Caco-2 (cell line): ENCODE data around the gene SMURF2. TPM values are rescaled to one million over a fixed set of nuclear protein-coding genes. Genes with fewer than 3 reads are reported as not detected.

ENCODE experiments used
- BruUV-seq: library from RNA; stranded (reverse); fragments of 400-500 nt; replicated peaks from 2 replicates; lab custom pipeline; 2021; lab: Mats Ljungman, UMichigan
- CTCF ChIA-PET: fragments of 300-600 bp; sonication (Branson Sonifier 250); formaldehyde crosslinking; loops from one replicate; lab custom pipeline; 2022; ENCODE audit warnings: antibody characterized with exemption; lab: Charles Lee
- POLR2A ChIA-PET: fragments of 300-600 bp; sonication (Branson Sonifier 250); formaldehyde crosslinking; loops from one replicate; lab custom pipeline; 2022; ENCODE audit warnings: antibody characterized with exemption; lab: Charles Lee
- DNase-seq, 2 experiments: peaks; one replicate each; pipeline versions ENCODE4 v3.0.0 to v3.0.0-alpha.2; 2020 to 2022
- H3K27me3 ChIP-seq: replicated peaks from 2 replicates; pipeline ENCODE4 v1.6.0; 2011; ENCODE audit warnings: low read length; ENCODE audit not compliant: control insufficient read depth, insufficient read depth
- H3K36me3 ChIP-seq: 2 replicates; pipeline ENCODE4 v1.5.1; 2011; ENCODE audit warnings: low read length; ENCODE audit not compliant: control insufficient read depth, insufficient read depth
- H3K4me1 ChIP-seq: fragments of 250-450 bp; sonication (Bioruptor Pico); 2 replicates; pipeline ENCODE4 v1.5.1; 2020; ENCODE audit warnings: mild to moderate bottlenecking
- H3K4me3 ChIP-seq: 2 replicates; pipeline ENCODE4 v1.5.1; 2011; ENCODE audit warnings: low read depth, mild to moderate bottlenecking, control low read depth, low read length
- H3K9me3 ChIP-seq: fragments of 250-450 bp; sonication (Bioruptor Pico); 2 replicates; pipeline ENCODE4 v1.5.1; 2020; ENCODE audit warnings: mild to moderate bottlenecking, moderate library complexity
- H3K27ac Mint-ChIP-seq: one replicate; pipeline ENCODE4 v1.8.0; 2022; ENCODE audit warnings: mixed read lengths; ENCODE audit not compliant: unreplicated experiment
- H3K27me3 Mint-ChIP-seq: one replicate; pipeline ENCODE4 v1.8.0; 2022; ENCODE audit warnings: mixed read lengths; ENCODE audit not compliant: insufficient read depth, unreplicated experiment
- H3K36me3 Mint-ChIP-seq: one replicate; pipeline ENCODE4 v1.8.0; 2022; ENCODE audit warnings: mild to moderate bottlenecking, mixed read lengths; ENCODE audit not compliant: insufficient read depth, unreplicated experiment
- H3K4me1 Mint-ChIP-seq: one replicate; pipeline ENCODE4 v1.8.0; 2022; ENCODE audit warnings: low read depth, mixed read lengths; ENCODE audit not compliant: unreplicated experiment
- H3K4me3 Mint-ChIP-seq: one replicate; pipeline ENCODE4 v1.8.0; 2022; ENCODE audit warnings: mild to moderate bottlenecking, moderate library complexity, mixed read lengths; ENCODE audit not compliant: unreplicated experiment
- H3K9me3 Mint-ChIP-seq: one replicate; pipeline ENCODE4 v1.8.0; 2022; ENCODE audit warnings: mixed read lengths; ENCODE audit not compliant: unreplicated experiment
- CTCF ChIP-seq, 2 experiments: fragments of 200-600 bp in 1 of 2; IDR thresholded peaks; 1 replicate in 1 of 2; 2 replicates in 1 of 2; pipeline versions ENCODE4 v1.5.1 to v1.8.0; 2011 to 2022; ENCODE audit warnings: antibody characterized with exemption in 1 of 2, control low read depth in 1 of 2, inconsistent platforms in 1 of 2, low read depth in 1 of 2, low read length in 1 of 2, mild to moderate bottlenecking in 1 of 2, moderate library complexity in 1 of 2; ENCODE audit not compliant: insufficient read depth in 1 of 2, severe bottlenecking in 1 of 2, unreplicated experiment in 1 of 2
- intact Hi-C: fragments of 100-400 bp; cut with micrococcal nuclease; formaldehyde crosslinking; loops from one replicate; pipeline ENCODE4 v1.10.0; 2022; ENCODE audit not compliant: unreplicated experiment
- total RNA-seq: library from RNA; stranded (reverse); gene quantifications from 2 replicates; pipeline ENCODE4 v1.2.3, GENCODE V29; 2022

The SMURF2 gene
- total RNA-seq, 1 experiment from 2014 or later, result 26.9 TPM

DNA sequence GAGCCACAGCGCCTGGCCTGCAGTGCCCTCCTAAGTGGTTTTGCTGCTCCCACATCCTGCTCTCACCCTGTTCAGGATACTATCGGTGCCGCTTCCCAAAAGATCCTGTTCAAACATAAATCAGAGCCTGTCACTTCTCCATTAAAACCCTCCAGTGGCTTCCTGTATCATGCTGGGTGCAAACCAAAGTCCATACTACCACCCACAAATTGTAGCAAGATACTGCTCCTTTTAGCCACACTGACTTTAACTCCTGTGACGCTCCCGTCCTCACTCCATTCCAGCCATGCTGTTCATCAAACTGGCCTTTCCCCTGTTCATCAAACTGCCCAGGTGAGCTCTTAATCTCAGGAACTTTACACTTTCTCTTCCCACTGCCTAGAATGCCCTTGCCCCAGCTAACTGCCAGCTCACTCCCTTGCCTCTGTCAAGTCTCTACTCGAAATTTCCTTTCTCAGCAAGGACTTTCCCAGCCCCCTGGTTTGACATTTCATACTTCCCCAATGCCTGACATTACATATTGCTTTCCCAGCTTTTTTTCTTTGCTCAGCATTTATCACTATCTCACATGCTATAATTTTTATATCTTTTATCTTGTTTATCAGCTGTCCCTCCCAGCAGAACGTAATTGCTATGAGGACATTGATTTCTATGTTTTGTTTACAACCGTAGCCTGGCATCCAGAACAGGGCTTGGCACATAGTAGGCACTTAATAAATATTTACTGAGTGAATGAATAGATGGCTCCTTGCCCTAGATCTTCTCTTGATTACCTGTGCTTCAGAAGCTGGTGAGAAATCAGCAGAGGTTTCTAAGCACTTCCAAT, 44.3 kb upstream of the SMURF2 start:
- no peaks in the 10 kb centered on the region for H3K4me1 ChIP-seq
- no peaks in the 10 kb centered on the region for H3K27me3 Mint-ChIP-seq
- no peaks in the 10 kb centered on the region for H3K27me3 ChIP-seq
- H3K27ac Mint-ChIP-seq, result no peak overlapping the region
- intact Hi-C loops, result no loop called here
- no peak for TF ChIP-seq CTCF (IDR thresholded peaks at IDR 0.05; ENCODE audit: insufficient read depth in 1 of 2, low read depth in 1 of 2, low read length in 1 of 2, severe bottlenecking in 1 of 2, unreplicated experiment in 1 of 2)
- H3K36me3 ChIP-seq, result no peaks in the 10 kb centered on the region
- ChIA-PET CTCF (interaction anchor here (1.0 kb wide), 1 partner anchor 10 kb away, joined by 3 read pairs; no protein-coding TSS in a partner anchor), POLR2A (no interaction called here)
- BruUV-seq, result no TSS peak
- no peaks in the 10 kb centered on the region for H3K9me3 ChIP-seq
- no peaks in the 10 kb centered on the region for H3K4me1 Mint-ChIP-seq
- no peaks in the 10 kb centered on the region for H3K9me3 Mint-ChIP-seq
- H3K4me3 ChIP-seq, result no peak overlapping the region
- no peaks in the 10 kb centered on the region for H3K36me3 Mint-ChIP-seq
- H3K4me3 Mint-ChIP-seq, result no peak overlapping the region
- no peak for DNase-seq

DNA sequence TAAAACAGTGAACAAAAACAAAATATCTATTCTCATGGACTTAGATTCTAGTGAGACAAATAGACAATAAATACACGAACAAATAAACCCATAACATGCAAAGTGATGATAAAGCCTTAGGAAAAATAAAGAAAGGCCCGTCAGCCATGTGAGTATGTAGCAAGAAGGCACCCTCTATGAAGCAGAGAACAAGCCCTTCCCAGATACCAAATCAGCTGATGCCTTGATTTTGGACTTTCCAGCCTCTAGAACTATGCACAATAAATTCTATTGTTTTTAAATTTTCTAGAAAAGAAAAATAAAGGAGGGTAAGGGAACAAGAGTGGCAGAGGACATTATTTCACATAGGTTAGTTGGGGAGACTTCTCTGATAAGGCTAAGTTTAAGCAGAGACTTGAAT, 40.7 kb upstream of the SMURF2 start:
- intact Hi-C loops, result no loop called here
- Histone ChIP-seq H3K36me3 (no peaks in the 10 kb centered on the region), H3K4me3 (no peak overlapping the region), H3K4me1 (no peaks in the 10 kb centered on the region), H3K27me3 (no peaks in the 10 kb centered on the region), H3K9me3 (no peaks in the 10 kb centered on the region)
- ChIA-PET CTCF (no interaction called here), POLR2A (no interaction called here)
- H3K9me3 Mint-ChIP-seq, result no peaks in the 10 kb centered on the region
- H3K27me3 Mint-ChIP-seq, result no peaks in the 10 kb centered on the region
- H3K27ac Mint-ChIP-seq, result no peak overlapping the region
- H3K4me3 Mint-ChIP-seq, result no peak overlapping the region
- no peak for TF ChIP-seq CTCF (IDR thresholded peaks at IDR 0.05; ENCODE audit: insufficient read depth in 1 of 2, low read depth in 1 of 2, low read length in 1 of 2, severe bottlenecking in 1 of 2, unreplicated experiment in 1 of 2)
- no peaks in the 10 kb centered on the region for H3K36me3 Mint-ChIP-seq
- BruUV-seq, result no TSS peak
- no peak for DNase-seq
- H3K4me1 Mint-ChIP-seq, result no peaks in the 10 kb centered on the region

DNA sequence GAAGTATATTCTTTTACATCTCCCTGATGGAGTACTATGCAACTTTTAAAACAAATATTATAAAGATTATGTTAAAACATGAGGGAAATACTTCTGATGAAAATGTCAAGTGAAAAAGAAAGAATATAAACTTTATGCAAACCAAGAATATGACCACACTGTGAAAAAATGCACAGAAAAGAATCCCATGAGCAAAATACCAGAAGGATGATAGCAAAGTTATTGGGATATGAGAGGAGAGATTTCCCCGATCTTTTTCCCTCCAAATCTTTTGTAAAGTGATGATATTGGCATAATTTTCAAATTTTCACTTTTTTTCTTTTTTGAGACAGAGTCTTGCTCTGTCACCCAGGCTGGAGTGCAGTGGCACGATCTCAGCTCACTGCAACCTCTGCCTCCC, 36.6 kb upstream of the SMURF2 start:
- no peak for TF ChIP-seq CTCF (IDR thresholded peaks at IDR 0.05; ENCODE audit: insufficient read depth in 1 of 2, low read depth in 1 of 2, low read length in 1 of 2, severe bottlenecking in 1 of 2, unreplicated experiment in 1 of 2)
- intact Hi-C loops, result no loop called here
- no peak for DNase-seq
- Mint-ChIP-seq H3K4me3 (no peak overlapping the region), H3K4me1 (no peaks in the 10 kb centered on the region), H3K36me3 (no peaks in the 10 kb centered on the region), H3K27me3 (peaks cover 3% of the 10 kb centered on the region), H3K9me3 (no peaks in the 10 kb centered on the region), H3K27ac (no peak overlapping the region)
- ChIA-PET POLR2A (no interaction called here), CTCF (no interaction called here)
- no peaks in the 10 kb centered on the region for H3K4me1 ChIP-seq
- H3K4me3 ChIP-seq, result no peak overlapping the region
- H3K36me3 ChIP-seq, result no peaks in the 10 kb centered on the region
- no TSS peak for BruUV-seq
- H3K27me3 ChIP-seq, result no peaks in the 10 kb centered on the region
- no peaks in the 10 kb centered on the region for H3K9me3 ChIP-seq
